GM12875 (cell line): ENCODE data around the gene SLC2A6.

Source experiments
- H3K4me3 ChIP-seq: one replicate; pipeline ENCODE4 v1.5.1; 2011; ENCODE audit warnings: low read depth, low read length, control low read depth
- TF ChIP-seq, protein P1 (sequence below): IDR thresholded peaks from 2 replicates; pipeline ENCODE4 v1.5.1; 2011; ENCODE audit warnings: low read depth, mild to moderate bottlenecking, control low read depth, inconsistent platforms, low read length, moderate library complexity, borderline replicate concordance; ENCODE audit not compliant: insufficient read depth

SLC2A6 gene

DNA sequence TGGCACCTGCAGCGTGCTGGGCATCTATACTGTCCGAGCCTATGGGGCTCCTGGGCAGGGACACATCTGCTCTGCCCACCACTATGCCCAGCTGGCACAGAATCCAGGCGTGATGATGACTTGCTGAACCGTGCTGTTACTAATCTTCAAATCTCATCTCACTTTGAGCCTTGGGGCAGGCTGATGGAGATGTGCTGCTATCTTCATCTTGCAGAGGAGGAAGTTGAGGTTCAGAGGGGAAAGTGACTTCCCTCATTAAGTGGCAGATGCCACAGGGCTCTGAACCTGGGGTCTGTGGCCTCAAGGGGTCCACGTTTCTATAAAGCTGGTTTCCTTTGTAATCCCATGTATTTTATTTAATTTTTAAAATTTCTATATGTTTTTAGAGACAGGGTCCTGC, 4.7 kb downstream of the SLC2A6 start:
- H3K4me3 ChIP-seq: no peak overlapping the region
- TF ChIP-seq, protein P1, sequence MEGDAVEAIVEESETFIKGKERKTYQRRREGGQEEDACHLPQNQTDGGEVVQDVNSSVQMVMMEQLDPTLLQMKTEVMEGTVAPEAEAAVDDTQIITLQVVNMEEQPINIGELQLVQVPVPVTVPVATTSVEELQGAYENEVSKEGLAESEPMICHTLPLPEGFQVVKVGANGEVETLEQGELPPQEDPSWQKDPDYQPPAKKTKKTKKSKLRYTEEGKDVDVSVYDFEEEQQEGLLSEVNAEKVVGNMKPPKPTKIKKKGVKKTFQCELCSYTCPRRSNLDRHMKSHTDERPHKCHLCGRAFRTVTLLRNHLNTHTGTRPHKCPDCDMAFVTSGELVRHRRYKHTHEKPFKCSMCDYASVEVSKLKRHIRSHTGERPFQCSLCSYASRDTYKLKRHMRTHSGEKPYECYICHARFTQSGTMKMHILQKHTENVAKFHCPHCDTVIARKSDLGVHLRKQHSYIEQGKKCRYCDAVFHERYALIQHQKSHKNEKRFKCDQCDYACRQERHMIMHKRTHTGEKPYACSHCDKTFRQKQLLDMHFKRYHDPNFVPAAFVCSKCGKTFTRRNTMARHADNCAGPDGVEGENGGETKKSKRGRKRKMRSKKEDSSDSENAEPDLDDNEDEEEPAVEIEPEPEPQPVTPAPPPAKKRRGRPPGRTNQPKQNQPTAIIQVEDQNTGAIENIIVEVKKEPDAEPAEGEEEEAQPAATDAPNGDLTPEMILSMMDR: no peak

- H3K4me3 ChIP-seq: no peak overlapping the region
- TF ChIP-seq, protein P1: no peak
These were observed 5.2 kb downstream of the SLC2A6 start for GRCh38 chr9:133473743-133474142.

DNA sequence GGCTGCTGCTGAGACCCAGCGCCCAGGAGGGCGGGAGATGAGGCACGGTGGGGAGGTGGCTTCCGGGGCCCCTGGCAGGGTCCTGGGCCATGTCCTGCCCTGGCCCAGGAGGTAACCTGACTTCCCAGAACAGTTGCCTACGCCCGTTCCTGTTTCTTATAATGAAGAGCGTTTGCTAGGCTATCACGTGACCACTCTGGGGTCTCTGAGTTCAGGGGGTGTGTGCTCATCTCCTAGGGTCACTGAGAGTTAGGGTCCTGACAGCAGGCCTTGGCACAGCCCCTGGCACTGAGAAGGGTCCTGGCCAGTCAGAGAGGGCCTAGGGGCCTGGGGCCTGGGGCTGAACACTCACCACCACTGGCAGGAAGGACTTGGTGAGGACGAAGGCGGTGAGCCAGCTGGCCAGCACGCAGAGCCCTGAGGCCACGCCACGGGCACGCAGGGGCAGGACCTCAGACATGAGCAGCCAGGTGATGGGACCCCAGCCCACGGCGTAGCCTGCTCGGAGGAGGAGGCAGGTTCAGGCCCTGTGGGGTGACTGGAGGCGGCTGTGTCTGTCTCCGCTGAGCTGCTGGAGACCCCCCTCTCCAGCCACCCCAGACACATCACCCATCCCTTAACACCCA, 6.0 kb downstream of the SLC2A6 start:
- TF ChIP-seq, protein P1: no peak

DNA sequence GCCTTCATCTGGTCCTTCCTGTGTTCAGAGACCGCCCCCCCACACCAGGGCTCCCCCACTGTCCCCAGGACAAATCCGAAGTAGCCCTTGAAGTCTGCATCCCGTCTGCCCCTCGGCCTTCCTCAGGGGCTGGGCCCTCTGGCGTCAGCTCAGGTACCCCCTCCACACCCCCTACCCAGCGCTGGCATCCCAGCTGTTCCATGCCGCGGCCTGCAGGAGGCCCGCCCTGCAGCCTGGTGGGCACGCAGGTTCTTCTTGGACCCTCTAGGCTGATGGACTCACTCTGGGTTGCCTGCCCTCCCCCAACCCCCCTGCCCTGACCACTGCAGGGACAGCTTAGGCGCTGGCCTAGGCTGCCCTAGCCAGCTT, 6.6 kb downstream of the SLC2A6 start:
- TF ChIP-seq, protein P1: no peak
- H3K4me3 ChIP-seq: no peak overlapping the region

More for the DNA sequence above, 6.0 kb downstream of the SLC2A6 start:
- H3K4me3 ChIP-seq: no peak overlapping the region

DNA sequence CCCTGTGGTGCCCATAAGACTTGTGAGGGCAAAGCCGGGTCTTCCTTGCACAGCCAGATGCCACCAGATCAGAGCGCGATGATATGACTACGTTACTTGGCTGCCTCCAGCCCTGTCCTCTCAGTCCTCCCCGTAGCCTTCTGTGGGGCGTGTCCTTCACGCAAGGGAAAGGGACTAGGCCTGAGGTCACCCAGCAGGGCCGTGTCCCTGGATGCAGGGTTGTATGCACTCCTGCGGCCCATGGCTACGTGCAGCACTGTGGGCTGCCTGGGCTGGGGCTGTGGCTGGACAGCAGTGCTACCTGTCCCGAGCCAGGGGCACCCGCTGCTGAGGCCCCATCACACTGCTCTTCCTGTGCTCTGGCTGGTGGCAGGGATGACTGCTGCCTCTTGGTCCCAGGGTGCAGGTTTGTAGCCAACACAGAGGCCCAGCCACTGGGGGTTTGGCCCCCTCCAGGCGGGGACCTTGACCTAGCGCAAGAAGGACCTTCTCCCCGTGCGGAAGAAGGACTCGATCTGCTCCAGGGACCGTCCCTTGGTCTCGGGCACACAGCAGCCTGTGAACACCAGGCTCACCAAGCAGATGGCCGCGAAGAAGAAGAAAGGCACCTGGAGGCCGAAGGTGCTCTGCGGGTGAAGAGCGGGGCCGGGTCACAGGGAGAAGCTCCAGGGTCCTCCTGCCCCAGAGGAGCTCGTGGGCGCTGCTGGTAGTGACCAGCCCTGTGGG, 7.2 kb downstream of the SLC2A6 start:
- TF ChIP-seq, protein P1: no peak

DNA sequence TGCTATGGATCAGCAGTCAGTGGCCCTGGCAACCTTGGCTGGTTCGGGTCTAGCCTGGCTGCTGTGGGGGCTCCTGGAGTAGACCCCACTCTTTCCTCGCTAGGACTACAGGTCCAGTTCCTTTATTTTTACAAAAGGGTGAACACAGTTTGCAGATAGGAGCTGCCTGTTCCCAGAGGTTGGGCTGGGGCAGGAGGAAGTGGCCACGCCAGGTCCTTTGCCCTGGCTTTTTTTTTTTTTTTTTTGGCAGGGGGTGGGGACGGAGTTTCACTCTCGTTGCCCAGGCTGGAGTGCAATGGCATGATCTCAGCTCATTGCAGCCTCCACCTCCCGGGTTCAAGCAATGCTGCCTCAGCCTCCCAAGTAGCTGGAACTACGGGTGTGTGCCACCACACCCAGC, 7.9 kb downstream of the SLC2A6 start:
- TF ChIP-seq, protein P1: no peak
- H3K4me3 ChIP-seq: no peak overlapping the region

More for the DNA sequence above, 7.2 kb downstream of the SLC2A6 start:
- no peak overlapping the region for H3K4me3 ChIP-seq

DNA sequence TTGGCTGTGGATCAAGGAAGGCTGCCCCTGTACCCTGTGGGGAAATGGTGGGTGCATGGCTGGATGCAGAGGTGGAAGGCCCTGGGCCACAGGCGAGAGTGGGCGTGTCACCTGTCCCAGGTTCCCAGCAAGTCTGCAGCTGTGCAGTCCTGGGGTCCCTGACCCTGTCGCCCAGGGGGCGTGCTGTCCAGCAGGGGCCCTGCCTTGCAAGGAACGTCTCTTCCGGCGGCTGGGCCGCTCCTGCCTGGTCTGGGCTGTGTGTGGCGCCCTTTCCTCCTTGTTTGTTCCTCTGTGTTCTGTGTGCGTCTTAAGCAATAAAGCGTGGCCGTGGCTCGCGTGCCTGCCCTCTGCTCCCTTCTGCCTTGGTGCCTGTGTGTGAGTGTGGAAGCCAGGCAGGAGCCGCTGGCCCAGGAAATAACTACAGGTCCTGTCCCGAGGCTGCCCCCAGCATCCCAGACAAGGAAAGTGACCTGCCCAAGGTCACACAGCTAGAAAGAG, 8.4 kb downstream of the SLC2A6 start:
- TF ChIP-seq, protein P1: no peak

More for the DNA sequence above, 8.4 kb downstream of the SLC2A6 start:
- no peak overlapping the region for H3K4me3 ChIP-seq
